ENCODE data around the gene ARID1B. TPM values are rescaled to one million over a fixed set of nuclear protein-coding genes. Genes with fewer than 3 reads are reported as not detected.

ARID1B gene
- total and polyA plus RNA-seq, 2 of the 4 experiments (the other 2 are of a cell fraction) = 14.5 to 20.1 TPM

DNA sequence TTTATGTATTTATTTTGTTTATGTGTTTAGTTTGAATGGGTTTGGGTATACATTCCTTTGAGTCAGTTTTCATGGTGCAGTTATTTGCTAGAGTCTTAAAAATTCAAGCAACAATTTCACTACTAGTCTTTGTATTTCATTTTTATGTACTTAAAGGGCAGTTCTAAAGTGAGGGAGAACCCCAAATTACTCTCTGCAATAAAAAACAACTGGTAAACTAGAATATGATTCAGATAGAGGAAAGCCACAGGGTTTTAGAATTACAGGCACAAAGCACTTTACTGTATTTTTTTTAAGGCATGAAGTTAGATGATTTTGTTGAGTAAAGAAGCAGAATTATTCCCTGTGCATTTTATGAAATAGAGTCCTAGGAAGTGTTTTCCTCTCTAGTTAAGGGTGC lies 183.3 kb downstream of the ARID1B start:
- Histone ChIP-seq H3K9ac (ENCODE audit: low read depth, low read length) (no peak overlapping the region), H3K4me3 (ENCODE audit: insufficient read depth, low read depth, low read length) (no peak overlapping the region), H2BK15ac (ENCODE audit: low read depth, low read length) (no peak overlapping the region), H4K20me1 (ENCODE audit: insufficient read depth, low read length) (peaks cover 15% of the 10 kb centered on the region), H3K56ac (ENCODE audit: extremely low read depth, insufficient read depth, low read length) (no peak overlapping the region), H3K14ac (replicated peaks; ENCODE audit: low read depth, low read length) (no peak overlapping the region), H3K79me1 (ENCODE audit: low read depth in 1 of 2, low read length in 2 of 2) (peaks cover 25 to 73% of the 10 kb centered on the region in 2 experiments), H2AK5ac (ENCODE audit: low read depth, low read length) (no peak overlapping the region), H2AFZ (replicated peaks; ENCODE audit: low read length, poor library complexity) (no peak overlapping the region), H3K4me1 (ENCODE audit: control insufficient read depth, insufficient read depth, low read length) (peaks cover 15% of the 10 kb centered on the region), H3K9me3 (ENCODE audit: control insufficient read depth, insufficient read depth, low read length) (no peaks in the 10 kb centered on the region), H3K18ac (ENCODE audit: low read depth, low read length) (no peak overlapping the region), H4K5ac (ENCODE audit: low read depth, low read length) (no peak overlapping the region), H3K4ac (ENCODE audit: low read depth, low read length) (no peak overlapping the region), H2AK9ac (replicated peaks; ENCODE audit: low read depth, low read length, poor library complexity) (no peak overlapping the region), H3K23ac (ENCODE audit: low read depth, low read length) (no peak overlapping the region), H2BK5ac (ENCODE audit: low read depth, low read length, poor library complexity, severe bottlenecking) (no peak overlapping the region), H4K8ac (ENCODE audit: low read depth in 2 of 2, low read length in 2 of 2) (no peak overlapping the region), H3K36me3 (ENCODE audit: control insufficient read depth, insufficient read depth, low read length) (no peaks in the 10 kb centered on the region), H2BK120ac (ENCODE audit: low read depth, low read length) (no peak overlapping the region), H4K91ac (ENCODE audit: insufficient read depth, low read depth, low read length) (no peak overlapping the region), H3K4me2 (ENCODE audit: low read depth, low read length) (no peak overlapping the region), H2BK20ac (ENCODE audit: low read depth, low read length) (no peak overlapping the region), H3K27me3 (ENCODE audit: control insufficient read depth, insufficient read depth, low read length) (no peaks in the 10 kb centered on the region), H3K27ac (ENCODE audit: insufficient read depth, low read length) (no peak overlapping the region), H3K9me1 (ENCODE audit: insufficient read depth, low read length) (peaks cover 17% of the 10 kb centered on the region)
- TF ChIP-seq, protein P1, sequence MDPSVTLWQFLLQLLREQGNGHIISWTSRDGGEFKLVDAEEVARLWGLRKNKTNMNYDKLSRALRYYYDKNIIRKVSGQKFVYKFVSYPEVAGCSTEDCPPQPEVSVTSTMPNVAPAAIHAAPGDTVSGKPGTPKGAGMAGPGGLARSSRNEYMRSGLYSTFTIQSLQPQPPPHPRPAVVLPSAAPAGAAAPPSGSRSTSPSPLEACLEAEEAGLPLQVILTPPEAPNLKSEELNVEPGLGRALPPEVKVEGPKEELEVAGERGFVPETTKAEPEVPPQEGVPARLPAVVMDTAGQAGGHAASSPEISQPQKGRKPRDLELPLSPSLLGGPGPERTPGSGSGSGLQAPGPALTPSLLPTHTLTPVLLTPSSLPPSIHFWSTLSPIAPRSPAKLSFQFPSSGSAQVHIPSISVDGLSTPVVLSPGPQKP (IDR thresholded peaks at IDR 0.05; ENCODE audit: borderline replicate concordance, low read depth, low read length) = no peak
- no peak for TF ChIP-seq RCOR1 (IDR thresholded peaks at IDR 0.05; ENCODE audit: insufficient replicate concordance, low read length)
- TF ChIP-seq POLR2A (IDR thresholded peaks at IDR 0.05; ENCODE audit: low read depth, low read length) = no peak
- TF ChIP-seq SMC3 (IDR thresholded peaks at IDR 0.05; ENCODE audit: low read depth, low read length) = no peak
- no peak for TF ChIP-seq MXI1 (IDR thresholded peaks at IDR 0.05; ENCODE audit: borderline replicate concordance, low read depth, low read length)
- no peak for TF ChIP-seq NFE2L2 (IDR thresholded peaks at IDR 0.05; ENCODE audit: low read depth, low read length)
- no peak for TF ChIP-seq CHD1 (IDR thresholded peaks at IDR 0.05; ENCODE audit: low read depth, low read length)
- no peak for TF ChIP-seq CEBPB (IDR thresholded peaks at IDR 0.05; ENCODE audit: low read depth, low read length)
- no peak for TF ChIP-seq FOS (IDR thresholded peaks at IDR 0.05; ENCODE audit: low read depth, low read length)
- no peak for TF ChIP-seq RAD21 (IDR thresholded peaks at IDR 0.05; ENCODE audit: low read length)
- TF ChIP-seq, protein P2, sequence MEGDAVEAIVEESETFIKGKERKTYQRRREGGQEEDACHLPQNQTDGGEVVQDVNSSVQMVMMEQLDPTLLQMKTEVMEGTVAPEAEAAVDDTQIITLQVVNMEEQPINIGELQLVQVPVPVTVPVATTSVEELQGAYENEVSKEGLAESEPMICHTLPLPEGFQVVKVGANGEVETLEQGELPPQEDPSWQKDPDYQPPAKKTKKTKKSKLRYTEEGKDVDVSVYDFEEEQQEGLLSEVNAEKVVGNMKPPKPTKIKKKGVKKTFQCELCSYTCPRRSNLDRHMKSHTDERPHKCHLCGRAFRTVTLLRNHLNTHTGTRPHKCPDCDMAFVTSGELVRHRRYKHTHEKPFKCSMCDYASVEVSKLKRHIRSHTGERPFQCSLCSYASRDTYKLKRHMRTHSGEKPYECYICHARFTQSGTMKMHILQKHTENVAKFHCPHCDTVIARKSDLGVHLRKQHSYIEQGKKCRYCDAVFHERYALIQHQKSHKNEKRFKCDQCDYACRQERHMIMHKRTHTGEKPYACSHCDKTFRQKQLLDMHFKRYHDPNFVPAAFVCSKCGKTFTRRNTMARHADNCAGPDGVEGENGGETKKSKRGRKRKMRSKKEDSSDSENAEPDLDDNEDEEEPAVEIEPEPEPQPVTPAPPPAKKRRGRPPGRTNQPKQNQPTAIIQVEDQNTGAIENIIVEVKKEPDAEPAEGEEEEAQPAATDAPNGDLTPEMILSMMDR (conservative IDR thresholded peaks at IDR 0.05; ENCODE audit: low read depth, low read length) = no peak
- no peak for TF ChIP-seq MAZ (IDR thresholded peaks at IDR 0.05; ENCODE audit: borderline replicate concordance, low read depth, low read length)
- TF ChIP-seq MAFK (IDR thresholded peaks at IDR 0.05; ENCODE audit: low read depth, low read length) = no peak
- no peak for TF ChIP-seq RFX5 (IDR thresholded peaks at IDR 0.05; ENCODE audit: low read depth, low read length)
- TF ChIP-seq, protein P3, sequence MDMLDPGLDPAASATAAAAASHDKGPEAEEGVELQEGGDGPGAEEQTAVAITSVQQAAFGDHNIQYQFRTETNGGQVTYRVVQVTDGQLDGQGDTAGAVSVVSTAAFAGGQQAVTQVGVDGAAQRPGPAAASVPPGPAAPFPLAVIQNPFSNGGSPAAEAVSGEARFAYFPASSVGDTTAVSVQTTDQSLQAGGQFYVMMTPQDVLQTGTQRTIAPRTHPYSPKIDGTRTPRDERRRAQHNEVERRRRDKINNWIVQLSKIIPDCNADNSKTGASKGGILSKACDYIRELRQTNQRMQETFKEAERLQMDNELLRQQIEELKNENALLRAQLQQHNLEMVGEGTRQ (IDR thresholded peaks at IDR 0.05; ENCODE audit: low read depth, low read length) = no peak
- no peak for TF ChIP-seq BHLHE40 (IDR thresholded peaks at IDR 0.05; ENCODE audit: low read depth, low read length)
- intact Hi-C loops (cut with micrococcal nuclease) (no loop called here), in situ Hi-C loops (cut with MboI; ENCODE audit: low sequenced_read_pairs) (no loop called here), dilution Hi-C loops (cut with HindIII; ENCODE audit: low sequenced_read_pairs, unreplicated experiment) (no loop called here)
- no TSS peak for BruUV-seq (replicated peaks)
- CTCF ChIA-PET = interaction anchor here (0.6 kb wide), 1 partner anchor 9 kb away, joined by 3 read pairs; no protein-coding TSS in a partner anchor
- POLR2A ChIA-PET (ENCODE audit: unreplicated experiment) = no interaction called here
- no peak for ATAC-seq (ENCODE audit: low read depth)
- DNase-seq = no peak

Data from IMR-90 (cell line).